CD4-positive, alpha-beta T cell treated with Interleukin-15 for 4 hours (primary cell): ENCODE data around the gene GCG.

ENCODE experiments used
- DNase-seq: peaks from one replicate; pipeline ENCODE4 v3.0.0-alpha.2; 2020; ENCODE audit warnings: low spot score

GCG gene

GRCh38 chr2:162100579-162100978, 51.5 kb downstream of the GCG start:
- no peak for DNase-seq

GRCh38 chr2:162099836-162100235, 52.2 kb downstream of the GCG start:
- no peak for DNase-seq
